Raji (cell line): ENCODE measurements around the gene ZNF584.

ENCODE experiments used
- POLR2A ChIP-seq: IDR thresholded peaks from 2 replicates; pipeline ENCODE4 v1.6.1; 2011; ENCODE audit warnings: low read depth, low read length, control low read depth; ENCODE audit not compliant: insufficient read depth

Gene ZNF584

DNA sequence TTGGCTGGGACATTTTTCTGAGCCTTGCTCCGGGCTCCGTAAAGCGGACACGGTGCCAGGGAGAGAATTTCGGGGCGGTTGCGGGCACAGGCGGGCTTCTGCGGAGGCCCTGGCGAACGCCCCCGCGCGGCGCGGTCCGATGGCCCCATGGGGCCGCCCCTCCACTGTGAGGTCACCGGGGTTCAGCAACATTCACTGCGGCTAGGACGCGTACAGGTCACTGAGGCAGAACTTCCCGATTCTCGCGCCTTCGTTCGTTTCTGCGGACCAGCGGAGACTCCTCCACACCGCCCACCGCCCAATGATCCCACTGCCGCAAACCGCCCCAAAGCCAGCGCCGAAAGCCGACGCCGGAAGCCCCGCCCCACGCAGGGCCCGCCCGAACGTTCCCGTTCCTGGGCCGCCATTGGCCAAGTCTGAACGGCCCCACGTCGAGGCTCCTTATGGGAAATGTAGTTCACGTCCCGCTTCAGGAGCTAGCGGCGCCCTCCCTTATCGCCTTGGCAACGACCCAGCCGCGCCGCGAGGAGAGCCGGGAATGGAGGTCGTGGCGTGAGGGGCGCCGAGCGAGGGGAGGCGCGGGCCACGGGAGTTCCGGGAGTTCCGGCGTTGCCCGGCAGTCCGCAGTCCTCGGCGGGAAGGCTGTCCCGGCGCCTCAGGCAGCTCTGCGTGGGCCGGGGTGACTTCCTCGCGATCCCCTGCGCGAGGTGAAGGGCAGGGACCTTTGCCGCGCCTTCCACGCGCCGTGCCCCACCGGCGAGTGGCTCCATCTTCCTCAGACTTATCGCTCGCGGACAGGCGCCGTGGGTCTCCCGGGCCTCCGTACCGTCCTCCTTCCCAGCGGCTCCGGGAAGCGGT is at the start of gene ZNF584:
Gene ZNF584, plus strand, starts transcription at position 498 of the 858 bp plus-strand sequence. CDS start 499 bp downstream, outside the sequence.
- peak; percentile 98 for TF ChIP-seq POLR2A

DNA sequence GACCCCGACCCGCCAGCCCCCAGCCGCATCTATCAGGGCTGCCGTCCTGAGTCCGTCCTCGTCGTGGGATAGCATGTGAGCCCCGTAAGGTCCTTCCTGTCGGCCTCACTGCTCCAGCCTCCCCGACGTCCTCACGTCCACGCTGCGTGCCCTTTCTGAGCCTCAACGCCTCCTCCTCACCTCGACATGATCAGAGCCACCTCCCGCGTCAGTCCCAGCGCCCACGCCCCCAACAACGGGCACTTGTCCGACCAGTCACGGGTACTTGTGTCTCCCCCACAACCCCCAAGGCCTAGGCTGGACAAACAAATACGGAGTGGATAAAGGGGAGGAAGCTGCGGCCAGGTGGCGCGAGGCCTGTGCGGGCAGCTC is 46.6 kb upstream of the ZNF584 start:
- no peak for TF ChIP-seq POLR2A

DNA sequence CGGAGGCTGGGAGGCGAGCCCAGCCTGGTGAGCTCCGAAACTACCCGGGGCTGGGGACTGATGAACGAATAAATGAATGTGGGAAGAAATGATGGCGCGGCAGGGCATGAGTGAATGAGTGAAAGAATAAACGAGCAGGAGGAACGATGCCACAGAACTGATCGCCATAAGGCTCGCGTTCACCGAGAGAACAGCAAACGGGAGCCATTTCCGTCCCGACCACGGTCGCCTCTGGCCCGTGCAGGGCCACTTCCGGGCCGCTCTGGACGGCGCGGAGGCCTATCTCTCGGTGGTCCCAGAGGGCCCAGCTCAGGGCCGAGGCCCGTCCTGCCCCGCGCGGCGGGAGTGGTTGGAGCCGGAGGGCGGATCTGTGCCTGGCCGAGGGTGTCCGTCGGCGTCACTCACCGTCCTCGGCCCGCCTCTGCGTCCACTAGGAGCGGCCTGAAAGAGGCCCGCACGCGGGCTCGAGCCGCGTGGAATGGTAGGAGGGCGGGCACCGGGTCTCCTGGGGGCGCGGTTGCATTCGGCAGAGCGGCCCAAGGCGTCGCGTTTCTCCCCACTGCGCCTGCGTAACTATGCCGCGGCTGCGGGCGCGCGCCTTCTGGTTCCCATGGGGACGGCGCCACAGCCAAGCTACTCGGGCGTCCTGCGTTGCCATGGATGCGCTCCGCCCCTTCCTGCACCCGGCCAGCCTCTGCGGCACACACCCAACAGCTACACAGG is 46.0 kb upstream of the ZNF584 start, which contains the start of gene ZNF497:
Gene ZNF497, minus strand, starts transcription at position 480 of the 723 bp plus-strand sequence. CDS start 5,116 bp downstream, outside the sequence.
- TF ChIP-seq POLR2A, result peak; percentile 84

- no peak for TF ChIP-seq POLR2A
Observed at GRCh38 chr19:58364146-58364545, 44.3 kb upstream of the ZNF584 start.

DNA sequence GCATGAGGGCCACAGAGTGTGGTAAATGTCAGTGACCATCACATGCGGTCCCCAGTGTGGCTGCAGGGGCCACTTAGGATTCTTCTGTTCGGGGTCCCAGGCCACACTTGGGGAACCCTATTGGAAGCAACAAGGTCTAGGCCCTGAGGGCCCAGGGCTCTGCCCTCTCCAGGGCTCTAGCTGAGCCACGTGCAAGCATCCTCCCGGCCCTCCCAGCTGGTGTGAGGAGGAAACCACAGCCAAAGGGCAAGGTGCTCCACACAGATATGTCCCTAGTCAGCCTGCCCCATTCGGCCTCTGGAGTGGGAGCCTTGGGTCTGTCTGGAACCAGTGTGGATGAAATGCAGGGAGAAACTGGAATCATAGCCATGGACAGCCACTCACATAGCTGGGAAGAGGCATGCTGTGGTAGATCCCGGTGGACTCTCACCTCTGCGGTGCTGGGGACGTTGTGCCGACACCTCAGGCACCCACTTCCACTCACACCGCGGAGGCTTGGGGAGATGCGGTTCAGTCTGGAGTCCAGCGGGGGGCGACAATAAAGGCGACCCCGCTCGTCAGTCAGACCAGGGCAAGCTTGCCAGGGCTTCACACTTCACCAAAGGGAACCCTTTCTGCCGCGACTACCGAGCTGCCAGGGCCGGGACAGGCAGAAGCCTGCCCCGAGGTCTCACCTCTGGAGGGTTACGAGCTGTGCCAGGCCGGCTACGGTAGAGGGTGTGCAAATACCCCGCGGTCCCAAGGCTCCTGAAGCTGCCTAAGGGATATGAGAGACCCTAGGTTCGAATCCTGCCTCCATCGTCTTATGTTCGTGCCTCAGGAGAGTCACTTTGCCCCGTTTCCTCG is 41.6 kb upstream of the ZNF584 start:
- TF ChIP-seq POLR2A, result no peak

DNA sequence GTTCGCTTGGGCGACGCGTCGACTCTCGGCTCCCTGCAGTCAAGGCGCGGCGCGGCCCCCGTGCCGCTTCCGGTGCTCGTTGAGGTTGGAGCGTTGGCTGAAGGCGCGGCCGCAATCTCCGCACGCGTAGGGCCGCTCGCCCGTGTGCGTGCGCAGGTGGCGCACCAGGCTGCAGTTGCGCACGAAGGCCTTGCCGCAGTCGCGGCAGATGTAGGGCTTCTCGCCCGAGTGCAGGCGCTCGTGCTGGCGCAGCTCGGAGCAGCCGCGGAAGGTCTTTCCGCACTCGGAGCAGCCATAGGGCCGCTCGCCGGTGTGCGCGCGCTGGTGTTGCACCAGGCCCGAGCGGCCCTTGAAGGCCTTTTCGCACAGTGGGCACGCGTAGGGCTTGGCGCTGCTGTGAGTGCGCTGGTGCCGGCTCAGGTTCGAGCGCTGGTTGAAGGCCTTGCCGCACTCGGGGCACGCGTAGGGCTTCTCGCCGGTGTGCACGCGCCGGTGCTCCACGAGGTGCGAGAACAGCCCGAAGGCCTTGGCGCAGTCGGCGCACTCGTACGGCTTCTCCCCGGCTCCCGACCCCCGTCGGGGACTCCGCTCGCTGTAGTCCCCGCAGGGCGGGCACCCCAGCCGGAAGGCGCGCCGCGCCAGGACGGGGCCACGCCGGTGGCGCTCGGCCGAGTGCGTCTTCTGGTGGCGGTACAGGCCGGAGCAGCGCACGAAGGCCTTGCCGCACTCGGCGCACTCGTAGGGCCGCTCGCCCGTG is 40.6 kb upstream of the ZNF584 start:
- TF ChIP-seq POLR2A, result no peak

DNA sequence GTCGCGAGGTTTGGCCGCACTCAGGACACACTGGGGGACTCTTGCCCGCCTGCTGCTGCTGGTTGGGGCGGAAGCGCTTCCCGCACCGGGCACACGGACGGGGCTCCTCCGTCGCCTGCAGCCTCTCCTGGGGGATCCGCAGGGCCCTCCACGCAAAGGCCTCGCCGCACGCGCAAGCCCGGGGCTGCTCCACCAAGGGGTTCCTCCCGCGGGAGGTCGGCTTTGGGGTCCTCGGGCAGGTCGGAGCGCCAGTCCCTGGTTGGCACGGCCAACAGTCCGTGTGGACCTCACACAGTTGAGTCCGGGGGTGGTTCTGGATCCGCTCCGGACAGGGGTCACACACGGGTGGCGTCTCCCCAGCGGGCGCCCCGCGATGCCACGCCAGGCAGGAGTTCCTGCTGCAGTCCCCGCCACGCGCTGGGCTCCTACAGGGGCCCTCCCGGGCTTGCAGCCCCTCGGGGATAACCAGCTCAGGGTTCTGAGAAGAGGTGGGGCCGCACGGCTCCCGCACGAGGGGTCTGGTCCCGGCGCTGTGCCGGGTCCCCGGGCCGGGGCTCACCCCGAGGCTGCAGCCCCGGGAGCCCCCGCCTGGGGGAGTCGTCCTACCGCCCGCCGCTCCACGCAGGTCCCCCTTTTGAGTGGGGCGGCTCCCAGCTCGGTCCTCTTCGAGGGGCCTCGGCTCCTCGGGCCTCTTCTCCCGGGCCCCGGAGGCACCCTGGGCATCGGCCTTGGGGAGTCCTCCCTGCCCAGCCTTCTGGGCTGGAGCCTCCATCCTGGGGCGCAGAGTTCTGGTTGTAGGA is 39.7 kb upstream of the ZNF584 start:
- no peak for TF ChIP-seq POLR2A

GRCh38 chr19:58372311-58373133 is 35.9 kb upstream of the ZNF584 start:
- no peak for TF ChIP-seq POLR2A

DNA sequence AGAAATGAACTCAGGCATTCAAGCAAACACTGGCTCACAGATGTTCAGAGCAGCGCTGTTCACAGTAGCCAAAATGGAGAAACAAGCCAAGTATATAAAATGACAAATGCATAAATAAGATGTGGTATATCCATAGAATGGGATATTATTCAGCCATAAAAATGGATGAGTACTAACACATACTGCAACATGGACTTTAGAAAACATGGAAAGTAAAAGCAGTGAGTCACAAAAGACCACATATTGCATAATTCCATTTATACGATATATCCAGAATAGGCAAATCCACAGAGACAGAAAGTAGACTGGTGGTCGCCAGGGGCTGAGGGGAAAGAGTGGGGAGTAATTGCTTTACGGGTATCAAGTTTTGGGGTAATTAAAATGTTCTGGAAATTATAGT is 34.2 kb upstream of the ZNF584 start:
- no peak for TF ChIP-seq POLR2A

- TF ChIP-seq POLR2A, result no peak
Observed at GRCh38 chr19:58379246-58379645, 29.2 kb upstream of the ZNF584 start.

GRCh38 chr19:58380037-58380661 is 28.3 kb upstream of the ZNF584 start:
- no peak for TF ChIP-seq POLR2A

DNA sequence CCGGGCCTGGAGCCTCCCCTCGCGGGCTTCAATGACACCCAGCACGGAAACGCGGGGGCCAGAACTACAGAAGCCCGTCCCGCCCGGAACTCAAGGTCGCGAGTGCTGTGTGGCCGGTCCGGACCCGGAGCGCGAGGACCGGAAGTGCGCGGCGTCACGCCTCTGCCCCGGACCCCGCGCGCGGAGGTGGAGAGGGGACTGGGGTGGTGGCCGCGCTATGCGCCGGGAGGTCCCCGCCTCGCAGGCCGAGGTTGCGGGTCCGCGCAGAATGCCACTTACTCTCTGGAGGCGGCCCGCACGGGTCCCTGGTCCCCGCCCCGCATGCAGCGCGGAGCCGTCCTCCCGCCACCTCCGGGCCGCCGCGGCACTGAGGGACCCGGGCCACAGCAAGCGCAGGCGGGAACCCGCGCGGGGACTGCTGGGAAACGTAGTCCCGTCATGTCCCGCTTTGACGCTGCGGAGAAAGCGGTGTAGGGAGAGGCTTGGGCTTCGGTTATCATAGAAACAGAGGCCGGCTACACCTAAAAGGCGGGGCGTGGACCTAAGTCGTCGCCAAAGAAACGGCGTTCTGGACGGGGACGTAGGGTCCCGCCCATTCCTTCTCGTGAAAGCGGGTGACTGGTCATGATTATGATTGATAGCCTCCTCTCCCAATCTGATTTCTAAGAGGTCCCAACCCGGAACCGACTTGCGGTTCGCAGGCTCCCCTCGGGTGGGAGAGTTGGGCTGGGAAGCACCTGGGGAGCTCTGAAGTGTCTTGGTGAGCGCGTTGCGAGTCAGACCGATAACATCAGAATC is 27.6 kb upstream of the ZNF584 start, which contains the start of gene ZNF837:
Gene ZNF837, minus strand, starts transcription at position 369 of the 798 bp plus-strand sequence. CDS start 11,698 bp downstream, outside the sequence.
- peak; percentile 47 for TF ChIP-seq POLR2A
